ENCODE data around the gene NDUFB7.

Gene NDUFB7

DNA sequence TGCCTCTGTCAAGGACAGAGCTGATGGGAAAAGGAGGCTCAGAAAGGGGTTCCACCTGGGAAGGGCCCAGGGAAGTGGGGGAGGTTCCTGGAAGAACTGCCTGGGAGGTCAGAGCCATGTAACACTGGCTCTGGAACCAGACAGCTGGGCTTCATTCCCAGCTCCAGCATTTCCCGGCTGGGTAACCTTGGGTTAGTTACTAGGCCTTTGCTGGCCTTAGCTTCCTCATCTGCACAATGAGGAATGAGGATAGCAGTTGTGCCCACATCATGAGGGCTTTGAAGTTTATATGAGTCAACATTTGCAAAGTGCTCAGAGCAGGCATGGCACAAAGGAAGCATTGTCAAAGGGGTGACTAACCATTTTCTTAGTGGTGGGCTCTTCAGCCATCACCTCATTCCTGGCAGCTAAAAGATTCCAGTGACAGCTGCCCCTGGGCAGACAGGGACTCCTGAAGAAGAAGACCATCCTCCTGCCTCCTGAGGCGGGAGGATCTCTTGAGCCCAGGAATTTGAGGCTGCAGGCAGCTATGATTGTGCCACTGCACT lies 51.9 kb downstream of the NDUFB7 start:
- TF ChIP-seq, protein P1, sequence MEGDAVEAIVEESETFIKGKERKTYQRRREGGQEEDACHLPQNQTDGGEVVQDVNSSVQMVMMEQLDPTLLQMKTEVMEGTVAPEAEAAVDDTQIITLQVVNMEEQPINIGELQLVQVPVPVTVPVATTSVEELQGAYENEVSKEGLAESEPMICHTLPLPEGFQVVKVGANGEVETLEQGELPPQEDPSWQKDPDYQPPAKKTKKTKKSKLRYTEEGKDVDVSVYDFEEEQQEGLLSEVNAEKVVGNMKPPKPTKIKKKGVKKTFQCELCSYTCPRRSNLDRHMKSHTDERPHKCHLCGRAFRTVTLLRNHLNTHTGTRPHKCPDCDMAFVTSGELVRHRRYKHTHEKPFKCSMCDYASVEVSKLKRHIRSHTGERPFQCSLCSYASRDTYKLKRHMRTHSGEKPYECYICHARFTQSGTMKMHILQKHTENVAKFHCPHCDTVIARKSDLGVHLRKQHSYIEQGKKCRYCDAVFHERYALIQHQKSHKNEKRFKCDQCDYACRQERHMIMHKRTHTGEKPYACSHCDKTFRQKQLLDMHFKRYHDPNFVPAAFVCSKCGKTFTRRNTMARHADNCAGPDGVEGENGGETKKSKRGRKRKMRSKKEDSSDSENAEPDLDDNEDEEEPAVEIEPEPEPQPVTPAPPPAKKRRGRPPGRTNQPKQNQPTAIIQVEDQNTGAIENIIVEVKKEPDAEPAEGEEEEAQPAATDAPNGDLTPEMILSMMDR (IDR thresholded peaks at IDR 0.05; ENCODE audit: low read depth, low read length), result no peak
- peak; percentile 60 to 84 for DNase-seq (ENCODE audit: low read depth in 2 of 2)
- no peak overlapping the region for H3K4me3 ChIP-seq (replicated peaks in 1 of 2; ENCODE audit: low read depth in 2 of 2, low read length in 2 of 2)

DNA sequence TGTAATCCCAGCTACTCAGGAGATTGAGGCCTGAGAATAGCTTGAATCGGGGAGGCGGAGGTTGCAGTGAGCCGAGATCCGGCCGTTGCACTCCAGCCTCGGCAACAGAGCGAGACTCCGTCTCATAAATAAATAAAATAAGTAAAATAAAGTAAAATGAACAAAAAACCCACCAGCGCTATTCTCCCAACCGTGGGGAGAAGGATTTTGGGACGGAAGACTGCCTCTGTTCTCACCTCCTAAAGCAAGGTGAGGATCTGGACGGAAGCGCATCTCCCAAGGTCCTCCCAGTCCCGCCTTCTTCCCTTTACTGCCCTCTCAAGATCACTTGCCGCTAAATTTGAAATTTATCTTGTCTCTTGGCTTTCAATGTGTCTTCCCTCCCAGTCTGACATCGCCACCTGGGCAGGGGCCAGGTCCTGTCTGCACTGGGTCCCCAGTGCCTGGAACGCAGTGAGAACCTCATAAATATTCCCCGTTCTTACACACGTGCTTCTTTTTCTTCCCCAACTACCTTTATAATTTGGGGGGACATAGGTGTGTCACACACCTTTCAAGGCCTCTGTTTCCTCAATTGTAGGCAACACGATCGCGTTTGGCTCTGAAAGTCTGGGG lies 52.5 kb downstream of the NDUFB7 start:
- TF ChIP-seq, protein P1 (IDR thresholded peaks at IDR 0.05; ENCODE audit: low read depth, low read length), result no peak
- no peak for DNase-seq (ENCODE audit: low read depth in 2 of 2)
- H3K4me3 ChIP-seq (replicated peaks in 1 of 2; ENCODE audit: low read depth in 2 of 2, low read length in 2 of 2), result no peak overlapping the region

DNA sequence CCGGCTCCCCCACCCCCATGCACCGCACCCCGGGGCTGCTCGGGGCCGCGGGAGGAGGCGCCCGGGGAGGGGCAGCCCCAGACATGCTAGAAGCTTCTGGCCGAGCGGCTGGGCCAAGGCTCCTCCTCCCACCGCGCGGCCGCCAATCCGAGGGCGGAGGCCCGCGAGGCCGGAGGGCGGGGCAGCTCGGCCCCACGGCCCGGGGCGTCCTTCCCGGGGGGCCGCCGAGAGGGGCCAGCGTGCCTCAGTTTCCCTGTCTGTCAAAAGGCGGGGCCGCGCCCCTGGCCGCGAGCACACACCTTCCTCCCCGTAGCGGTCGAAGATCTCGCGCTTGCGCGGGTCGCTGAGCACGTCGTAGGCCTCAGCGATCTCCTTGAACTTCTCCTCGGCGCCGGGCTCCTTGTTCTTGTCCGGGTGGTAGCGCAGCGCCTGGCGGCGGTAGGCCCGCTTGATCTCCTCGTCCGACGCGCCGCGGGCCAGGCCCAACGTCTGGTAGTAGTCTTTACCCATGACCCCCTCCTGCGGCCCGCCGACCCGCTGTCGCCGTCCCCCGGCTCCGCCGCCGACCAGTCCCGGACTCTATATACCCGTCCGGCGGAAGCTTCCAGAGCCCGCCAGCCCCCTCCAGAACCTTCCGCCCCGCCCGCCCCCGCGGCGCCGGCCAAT lies 53.9 kb downstream of the NDUFB7 start, which contains the start of gene DNAJB1:
Gene DNAJB1, minus strand, starts transcription at position 558 of the 666 bp plus-strand sequence. Its CDS starts 48 bp downstream, at position 510.
- H3K4me3 ChIP-seq (replicated peaks in 1 of 2; ENCODE audit: low read depth in 2 of 2, low read length in 2 of 2), result peak within 1 kb of the TSS; percentile 92 to 95
- TF ChIP-seq, protein P1 (IDR thresholded peaks at IDR 0.05; ENCODE audit: low read depth, low read length), result no peak
- DNase-seq (ENCODE audit: low read depth in 2 of 2), result peak; percentile 73 to 85

DNA sequence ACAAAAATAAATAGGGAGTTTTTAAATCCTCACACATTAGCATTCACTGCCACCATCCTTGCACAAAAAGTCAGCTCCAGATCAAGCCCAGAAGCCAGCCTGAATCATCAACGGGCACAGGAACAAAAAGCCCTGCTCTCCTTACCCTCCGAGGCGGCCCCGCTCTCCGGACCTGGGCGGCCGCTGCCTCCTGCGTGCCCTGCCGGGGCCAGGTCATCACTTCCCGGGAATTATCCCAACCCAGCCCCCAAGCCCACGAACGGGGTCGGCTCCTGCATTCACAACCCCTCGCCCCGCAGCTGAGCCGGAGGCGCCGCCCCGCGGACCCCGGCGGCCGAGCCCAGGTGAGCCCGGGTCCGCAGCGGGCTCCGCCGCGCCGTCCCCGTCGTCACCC lies 54.4 kb downstream of the NDUFB7 start:
- TF ChIP-seq, protein P1 (IDR thresholded peaks at IDR 0.05; ENCODE audit: low read depth, low read length), result no peak
- DNase-seq (ENCODE audit: low read depth in 2 of 2), result peak in 1 of 2 donors; percentile 32
- peak overlapping the region; percentile 92 to 95 for H3K4me3 ChIP-seq (replicated peaks in 1 of 2; ENCODE audit: low read depth in 2 of 2, low read length in 2 of 2)

DNA sequence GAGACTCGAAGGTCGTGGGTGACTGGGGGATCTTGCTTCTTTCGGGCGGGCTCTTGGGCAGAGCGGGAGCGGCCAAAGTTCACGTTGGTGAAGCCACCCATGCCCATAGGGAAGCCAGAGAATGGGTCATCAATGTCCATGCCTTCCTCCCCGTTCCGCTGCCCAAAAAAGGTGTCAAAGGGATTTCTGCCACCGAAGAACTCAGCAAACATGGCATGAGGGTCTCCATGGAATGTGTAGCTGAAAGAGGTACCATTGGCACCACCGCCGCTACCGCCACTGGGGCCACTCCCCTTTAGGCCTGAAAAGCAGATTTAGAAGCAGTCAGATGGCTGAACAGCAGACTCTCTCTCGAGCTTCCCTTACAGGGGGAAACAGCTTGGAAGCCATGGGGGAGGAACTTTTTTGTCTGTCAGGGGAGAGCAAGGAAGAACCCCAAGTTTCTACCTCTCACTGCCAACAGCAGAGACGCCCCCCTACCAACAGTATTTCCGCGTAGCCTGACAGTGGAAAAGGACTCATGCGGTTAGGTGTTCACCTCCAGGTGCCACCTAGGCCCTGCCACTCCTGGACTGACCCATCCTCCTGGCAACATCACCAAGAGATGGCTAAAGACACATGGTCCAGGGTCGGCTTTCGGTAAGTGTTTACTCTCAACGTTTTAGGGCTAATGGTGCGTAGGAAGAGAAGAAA lies 55.0 kb downstream of the NDUFB7 start:
- peak overlapping the region; percentile 92 to 95 for H3K4me3 ChIP-seq (replicated peaks in 1 of 2; ENCODE audit: low read depth in 2 of 2, low read length in 2 of 2)
- TF ChIP-seq, protein P1 (IDR thresholded peaks at IDR 0.05; ENCODE audit: low read depth, low read length), result no peak
- DNase-seq (ENCODE audit: low read depth in 2 of 2), result no peak
